Measurements from ENCODE around the gene CD74.

DNA sequence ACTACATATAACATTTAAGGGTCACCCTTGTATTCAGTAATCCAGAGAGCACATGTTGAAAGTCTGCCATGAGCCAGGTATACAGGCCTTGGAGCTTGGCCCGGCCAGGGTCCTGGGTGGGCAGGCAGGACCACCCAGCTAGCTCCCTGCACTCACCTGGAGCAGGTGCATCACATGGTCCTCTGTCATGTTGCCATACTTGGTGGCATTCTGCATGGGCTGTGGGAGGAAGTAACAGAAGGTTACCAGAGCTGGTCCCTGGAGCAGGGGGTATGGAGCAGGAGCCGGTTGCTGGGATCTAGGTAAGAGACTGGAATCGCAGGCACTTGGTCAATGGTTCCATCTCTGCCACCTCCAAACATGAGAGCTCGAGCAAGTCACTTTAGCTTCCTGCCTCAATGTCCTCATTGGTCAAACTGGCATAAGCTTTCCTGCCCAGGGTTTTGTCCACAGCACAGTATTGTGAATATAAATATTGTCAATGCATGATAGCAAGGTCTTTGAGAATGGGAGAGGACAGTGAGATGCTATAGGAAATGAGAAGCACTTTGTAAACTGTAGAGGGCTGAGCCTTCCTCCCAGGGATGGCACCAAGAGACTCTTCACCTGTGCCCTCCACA lies 6.5 kb downstream of the CD74 start:
- TF ChIP-seq CTCF (conservative IDR thresholded peaks at IDR 0.05 in 1 of 2, IDR thresholded peaks at IDR 0.05 in 1 of 2; ENCODE audit: low read depth in 1 of 2, low read length in 2 of 2) (no peak), EZH2 (IDR thresholded peaks at IDR 0.05; ENCODE audit: low read length, missing control alignments) (no peak)

All from fibroblast of lung (primary cell).